ENCODE measurements around the gene UBE2J2. TPM values are rescaled to one million over a fixed set of nuclear protein-coding genes. Genes with fewer than 3 reads are reported as not detected.

Gene UBE2J2
- total and polyA plus RNA-seq, 2 of the 13 experiments (the other 11 are each of a cell fraction or from before 2014, with no cell fraction given), result 25.4 to 29.4 TPM

DNA sequence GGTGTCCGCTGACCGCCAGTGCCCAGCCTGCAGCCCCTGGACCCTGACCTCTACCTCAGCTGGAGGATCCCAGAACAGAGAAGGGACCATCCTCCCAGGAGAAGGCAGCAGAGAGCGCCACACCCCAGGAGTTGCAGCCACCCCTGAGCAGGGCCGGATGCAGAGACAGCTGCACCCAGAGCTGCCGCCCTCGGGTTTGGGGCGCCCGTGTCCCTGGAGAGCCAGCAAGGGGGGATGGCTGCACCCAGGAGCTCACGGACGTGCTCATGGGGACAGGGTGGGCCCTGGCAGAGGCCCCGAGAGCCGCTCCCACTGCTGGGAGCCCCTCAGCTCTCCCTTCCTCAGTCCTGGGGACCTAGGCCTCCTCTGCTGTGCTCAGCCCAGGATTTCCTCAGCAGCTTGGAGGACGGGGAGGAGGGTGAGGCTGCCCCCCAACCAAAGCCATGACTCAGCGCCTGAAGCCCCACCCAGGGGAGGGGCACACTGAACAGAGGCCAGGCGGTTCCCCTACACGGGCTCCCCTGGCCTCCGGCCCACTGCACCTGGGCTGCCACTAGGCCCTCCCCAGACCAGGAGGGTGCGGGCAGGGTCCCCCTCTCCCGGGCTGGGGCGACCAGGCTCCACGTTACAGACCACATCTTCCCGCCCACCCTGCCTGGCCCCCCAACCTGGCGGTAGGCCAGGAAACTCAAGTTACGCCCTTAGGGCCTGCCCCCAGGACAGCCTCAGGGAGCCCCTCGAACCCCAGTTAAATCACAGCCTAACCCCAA lies 31.8 kb upstream of the UBE2J2 start (continued):
- TF ChIP-seq MED13 (CRISPR knock-in tag; IDR thresholded peaks at IDR 0.05) (0 out of 2 replicates have a peak, but pooled peaks have one; percentile 33), EEA1 (CRISPR knock-in tag; IDR thresholded peaks at IDR 0.05; ENCODE audit: borderline replicate concordance) (no peak), ZNF777 (CRISPR knock-in tag; IDR thresholded peaks at IDR 0.05) (peak; percentile 18; the same call in 1 of the 2 replicates), SP2 (CRISPR knock-in tag; IDR thresholded peaks at IDR 0.05) (no peak), PITX1 (CRISPR knock-in tag; IDR thresholded peaks at IDR 0.05) (no peak), NFYB (CRISPR knock-in tag; IDR thresholded peaks at IDR 0.05) (no peak), ZNF138 (CRISPR knock-in tag; IDR thresholded peaks at IDR 0.05; ENCODE audit: low read depth) (no peak), FOSL2 (CRISPR knock-in tag; IDR thresholded peaks at IDR 0.05) (peak; percentile 93), MAZ (IDR thresholded peaks at IDR 0.05; ENCODE audit: borderline replicate concordance, low read depth, low read length) (peak; percentile 39; the same call in 1 of the 2 replicates), MAZ (CRISPR knock-in tag; IDR thresholded peaks at IDR 0.05; ENCODE audit: low read depth) (peak; percentile 59; the same call in 1 of the 2 replicates), IKZF1 (IDR thresholded peaks at IDR 0.05) (no peak), RCOR2 (CRISPR knock-in tag; IDR thresholded peaks at IDR 0.05) (no peak), ZFP36 (IDR thresholded peaks at IDR 0.05; ENCODE audit: borderline replicate concordance, low read depth, low read length, partially characterized antibody) (no peak), ZNF317 (CRISPR knock-in tag; IDR thresholded peaks at IDR 0.05) (no peak), SNRNP70 (IDR thresholded peaks at IDR 0.05; ENCODE audit: low read depth, low read length) (no peak)
- TF ChIP-seq, protein P1, sequence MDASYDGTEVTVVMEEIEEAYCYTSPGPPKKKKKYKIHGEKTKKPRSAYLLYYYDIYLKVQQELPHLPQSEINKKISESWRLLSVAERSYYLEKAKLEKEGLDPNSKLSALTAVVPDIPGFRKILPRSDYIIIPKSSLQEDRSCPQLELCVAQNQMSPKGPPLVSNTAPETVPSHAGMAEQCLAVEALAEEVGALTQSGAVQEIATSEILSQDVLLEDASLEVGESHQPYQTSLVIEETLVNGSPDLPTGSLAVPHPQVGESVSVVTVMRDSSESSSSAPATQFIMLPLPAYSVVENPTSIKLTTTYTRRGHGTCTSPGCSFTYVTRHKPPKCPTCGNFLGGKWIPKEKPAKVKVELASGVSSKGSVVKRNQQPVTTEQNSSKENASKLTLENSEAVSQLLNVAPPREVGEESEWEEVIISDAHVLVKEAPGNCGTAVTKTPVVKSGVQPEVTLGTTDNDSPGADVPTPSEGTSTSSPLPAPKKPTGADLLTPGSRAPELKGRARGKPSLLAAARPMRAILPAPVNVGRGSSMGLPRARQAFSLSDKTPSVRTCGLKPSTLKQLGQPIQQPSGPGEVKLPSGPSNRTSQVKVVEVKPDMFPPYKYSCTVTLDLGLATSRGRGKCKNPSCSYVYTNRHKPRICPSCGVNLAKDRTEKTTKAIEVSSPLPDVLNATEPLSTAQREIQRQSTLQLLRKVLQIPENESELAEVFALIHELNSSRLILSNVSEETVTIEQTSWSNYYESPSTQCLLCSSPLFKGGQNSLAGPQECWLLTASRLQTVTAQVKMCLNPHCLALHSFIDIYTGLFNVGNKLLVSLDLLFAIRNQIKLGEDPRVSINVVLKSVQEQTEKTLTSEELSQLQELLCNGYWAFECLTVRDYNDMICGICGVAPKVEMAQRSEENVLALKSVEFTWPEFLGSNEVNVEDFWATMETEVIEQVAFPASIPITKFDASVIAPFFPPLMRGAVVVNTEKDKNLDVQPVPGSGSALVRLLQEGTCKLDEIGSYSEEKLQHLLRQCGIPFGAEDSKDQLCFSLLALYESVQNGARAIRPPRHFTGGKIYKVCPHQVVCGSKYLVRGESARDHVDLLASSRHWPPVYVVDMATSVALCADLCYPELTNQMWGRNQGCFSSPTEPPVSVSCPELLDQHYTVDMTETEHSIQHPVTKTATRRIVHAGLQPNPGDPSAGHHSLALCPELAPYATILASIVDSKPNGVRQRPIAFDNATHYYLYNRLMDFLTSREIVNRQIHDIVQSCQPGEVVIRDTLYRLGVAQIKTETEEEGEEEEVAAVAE (CRISPR knock-in tag; IDR thresholded peaks at IDR 0.05; ENCODE audit: borderline replicate concordance), result no peak
- TF ChIP-seq, protein P2, sequence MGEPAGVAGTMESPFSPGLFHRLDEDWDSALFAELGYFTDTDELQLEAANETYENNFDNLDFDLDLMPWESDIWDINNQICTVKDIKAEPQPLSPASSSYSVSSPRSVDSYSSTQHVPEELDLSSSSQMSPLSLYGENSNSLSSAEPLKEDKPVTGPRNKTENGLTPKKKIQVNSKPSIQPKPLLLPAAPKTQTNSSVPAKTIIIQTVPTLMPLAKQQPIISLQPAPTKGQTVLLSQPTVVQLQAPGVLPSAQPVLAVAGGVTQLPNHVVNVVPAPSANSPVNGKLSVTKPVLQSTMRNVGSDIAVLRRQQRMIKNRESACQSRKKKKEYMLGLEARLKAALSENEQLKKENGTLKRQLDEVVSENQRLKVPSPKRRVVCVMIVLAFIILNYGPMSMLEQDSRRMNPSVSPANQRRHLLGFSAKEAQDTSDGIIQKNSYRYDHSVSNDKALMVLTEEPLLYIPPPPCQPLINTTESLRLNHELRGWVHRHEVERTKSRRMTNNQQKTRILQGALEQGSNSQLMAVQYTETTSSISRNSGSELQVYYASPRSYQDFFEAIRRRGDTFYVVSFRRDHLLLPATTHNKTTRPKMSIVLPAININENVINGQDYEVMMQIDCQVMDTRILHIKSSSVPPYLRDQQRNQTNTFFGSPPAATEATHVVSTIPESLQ (CRISPR knock-in tag; conservative IDR thresholded peaks at IDR 0.05), result no peak
- TF ChIP-seq, protein P3, sequence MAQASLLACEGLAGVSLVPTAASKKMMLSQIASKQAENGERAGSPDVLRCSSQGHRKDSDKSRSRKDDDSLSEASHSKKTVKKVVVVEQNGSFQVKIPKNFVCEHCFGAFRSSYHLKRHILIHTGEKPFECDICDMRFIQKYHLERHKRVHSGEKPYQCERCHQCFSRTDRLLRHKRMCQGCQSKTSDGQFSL (CRISPR knock-in tag; IDR thresholded peaks at IDR 0.05), result peak; percentile 4; the same call in 1 of the 2 replicates
- TF ChIP-seq, protein P4, sequence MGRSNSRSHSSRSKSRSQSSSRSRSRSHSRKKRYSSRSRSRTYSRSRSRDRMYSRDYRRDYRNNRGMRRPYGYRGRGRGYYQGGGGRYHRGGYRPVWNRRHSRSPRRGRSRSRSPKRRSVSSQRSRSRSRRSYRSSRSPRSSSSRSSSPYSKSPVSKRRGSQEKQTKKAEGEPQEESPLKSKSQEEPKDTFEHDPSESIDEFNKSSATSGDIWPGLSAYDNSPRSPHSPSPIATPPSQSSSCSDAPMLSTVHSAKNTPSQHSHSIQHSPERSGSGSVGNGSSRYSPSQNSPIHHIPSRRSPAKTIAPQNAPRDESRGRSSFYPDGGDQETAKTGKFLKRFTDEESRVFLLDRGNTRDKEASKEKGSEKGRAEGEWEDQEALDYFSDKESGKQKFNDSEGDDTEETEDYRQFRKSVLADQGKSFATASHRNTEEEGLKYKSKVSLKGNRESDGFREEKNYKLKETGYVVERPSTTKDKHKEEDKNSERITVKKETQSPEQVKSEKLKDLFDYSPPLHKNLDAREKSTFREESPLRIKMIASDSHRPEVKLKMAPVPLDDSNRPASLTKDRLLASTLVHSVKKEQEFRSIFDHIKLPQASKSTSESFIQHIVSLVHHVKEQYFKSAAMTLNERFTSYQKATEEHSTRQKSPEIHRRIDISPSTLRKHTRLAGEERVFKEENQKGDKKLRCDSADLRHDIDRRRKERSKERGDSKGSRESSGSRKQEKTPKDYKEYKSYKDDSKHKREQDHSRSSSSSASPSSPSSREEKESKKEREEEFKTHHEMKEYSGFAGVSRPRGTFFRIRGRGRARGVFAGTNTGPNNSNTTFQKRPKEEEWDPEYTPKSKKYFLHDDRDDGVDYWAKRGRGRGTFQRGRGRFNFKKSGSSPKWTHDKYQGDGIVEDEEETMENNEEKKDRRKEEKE (IDR thresholded peaks at IDR 0.05), result no peak

All from HepG2 (cell line).